ENCODE measurements around the gene XPNPEP2. TPM values are rescaled to one million over a fixed set of nuclear protein-coding genes. Genes with fewer than 3 reads are reported as not detected.

XPNPEP2 gene
- total and polyA plus RNA-seq, 9 of the 15 experiments (the other 6 are each of a cell fraction or from before 2014, with no cell fraction given) = 0.03 to 0.19 (median 0.09) TPM; not detected in 5

GRCh38 chrX:129786210-129786651 is 47.5 kb downstream of the XPNPEP2 start (continued):
- TF ChIP-seq AFF1 (IDR thresholded peaks at IDR 0.05; ENCODE audit: low read depth in 1 of 2, partially characterized antibody in 2 of 2) = no peak
- no peak for TF ChIP-seq SMC3 (conservative IDR thresholded peaks at IDR 0.05; ENCODE audit: insufficient read depth, low read depth, low read length)
- TF ChIP-seq RFX5 (IDR thresholded peaks at IDR 0.05; ENCODE audit: low read depth, low read length) = no peak
- TF ChIP-seq DDX20 (tag; IDR thresholded peaks at IDR 0.05; ENCODE audit: low read depth) = no peak
- no peak for TF ChIP-seq CREB1 (IDR thresholded peaks at IDR 0.05)
- TF ChIP-seq CREB1 (CRISPR knock-in tag; IDR thresholded peaks at IDR 0.05) = no peak
- no peak for TF ChIP-seq E4F1 (CRISPR knock-in tag; IDR thresholded peaks at IDR 0.05; ENCODE audit: borderline replicate concordance)
- TF ChIP-seq ZNF324 (CRISPR knock-in tag; IDR thresholded peaks at IDR 0.05) = no peak
- no peak for TF ChIP-seq HBP1 (CRISPR knock-in tag; IDR thresholded peaks at IDR 0.05)
- TF ChIP-seq ZNF24 (IDR thresholded peaks at IDR 0.05) = no peak
- no peak for TF ChIP-seq IRF1 (CRISPR knock-in tag; IDR thresholded peaks at IDR 0.05; ENCODE audit: borderline replicate concordance)
- 0 out of 2 replicates have a peak, but pooled peaks have one; percentile 16 for TF ChIP-seq ZBTB9 (CRISPR knock-in tag; IDR thresholded peaks at IDR 0.05)
- TF ChIP-seq TCF3 (CRISPR knock-in tag; IDR thresholded peaks at IDR 0.05) = peak; percentile 69
- TF ChIP-seq ZNF212 (CRISPR knock-in tag; IDR thresholded peaks at IDR 0.05) = no peak
- no peak for TF ChIP-seq TCF15 (CRISPR knock-in tag; IDR thresholded peaks at IDR 0.05)
- no peak for TF ChIP-seq TCF7L2 (IDR thresholded peaks at IDR 0.05; ENCODE audit: low read depth, low read length)

Data from K562 (cell line).